Muscle layer of colon (tissue), 2 donors: Measurements from ENCODE around the gene SECTM1.
"Not testable (repeated sequence)": the region's sequence is repeated elsewhere in the genome, so short reads cannot be mapped to it uniquely, and the experiment has no call there.

Experiments used
- H3K27ac ChIP-seq: one replicate; pipeline ENCODE4 v1.7.0; 2013; ENCODE audit warnings: low read depth, mild to moderate bottlenecking, low read length, moderate library complexity
- H3K27me3 ChIP-seq, 2 donors: one replicate each; pipeline ENCODE4 v1.7.0; 2013; ENCODE audit warnings: low read length in 2 of 2, mild to moderate bottlenecking in 2 of 2; ENCODE audit not compliant: insufficient read depth in 2 of 2, control insufficient read depth in 1 of 2
- H3K36me3 ChIP-seq: one replicate; pipeline ENCODE4 v1.7.0; 2013; ENCODE audit warnings: mild to moderate bottlenecking, low read length; ENCODE audit not compliant: insufficient read depth
- H3K4me1 ChIP-seq: one replicate; pipeline ENCODE4 v1.7.0; 2013; ENCODE audit warnings: mild to moderate bottlenecking, low read length; ENCODE audit not compliant: insufficient read depth
- H3K4me3 ChIP-seq, 2 donors: one replicate each; pipeline ENCODE4 v1.7.0; 2013; ENCODE audit warnings: low read length in 2 of 2, low read depth in 1 of 2, mild to moderate bottlenecking in 1 of 2, moderate library complexity in 1 of 2
- H3K9ac ChIP-seq: one replicate; pipeline ENCODE4 v1.7.0; 2013; ENCODE audit warnings: low read length
- H3K9me3 ChIP-seq: one replicate; pipeline ENCODE4 v1.7.0; 2013; ENCODE audit warnings: mild to moderate bottlenecking, low read length
- donor health status: abdominal sarcoma.
- donor health status: Adenocarcinoma of cecum.

Gene SECTM1

DNA sequence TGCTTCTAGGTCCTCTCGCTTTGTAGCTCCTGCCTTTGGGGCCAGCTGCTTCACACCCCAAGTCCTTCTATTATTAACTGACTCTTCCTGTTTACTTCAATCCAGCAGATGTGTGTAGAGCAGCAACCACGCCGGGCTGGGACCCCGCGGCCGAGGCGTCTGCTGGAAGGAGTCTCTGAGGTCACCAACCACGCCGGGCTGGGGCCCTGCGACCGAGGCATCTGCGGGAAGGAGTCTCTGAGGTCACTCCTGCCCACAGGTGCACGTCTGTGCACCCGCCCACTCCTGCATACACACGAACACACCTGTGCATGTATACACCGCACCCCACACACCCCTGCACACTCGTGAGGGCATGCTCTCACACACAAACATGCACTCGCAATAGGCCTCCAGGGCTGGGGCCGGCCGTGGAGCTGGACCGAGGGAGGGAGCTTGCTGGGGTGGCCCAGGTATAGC lies 17.7 kb upstream of the SECTM1 start:
- no peaks in the 10 kb centered on the region for H3K36me3 ChIP-seq
- no peaks in the 10 kb centered on the region for H3K9me3 ChIP-seq
- H3K27ac ChIP-seq: no peak overlapping the region
- peaks cover 0 to 12% of the 10 kb centered on the region in 2 donors for H3K27me3 ChIP-seq
- H3K9ac ChIP-seq: no peak overlapping the region
- peaks cover 12% of the 10 kb centered on the region for H3K4me1 ChIP-seq
- no peak overlapping the region for H3K4me3 ChIP-seq

- Histone ChIP-seq H3K4me1 (peaks cover 6% of the 10 kb centered on the region), H3K9ac (no peak overlapping the region), H3K27ac (no peak overlapping the region), H3K9me3 (no peaks in the 10 kb centered on the region), H3K27me3 (peaks cover 0 to 10% of the 10 kb centered on the region in 2 donors), H3K4me3 (no peak overlapping the region), H3K36me3 (no peaks in the 10 kb centered on the region)
Observed at GRCh38 chr17:82350182-82351030, 16.8 kb upstream of the SECTM1 start.

GRCh38 chr17:82349287-82349701 lies 15.7 kb upstream of the SECTM1 start:
- Histone ChIP-seq H3K9ac (no peak overlapping the region), H3K9me3 (no peaks in the 10 kb centered on the region), H3K36me3 (no peaks in the 10 kb centered on the region), H3K27ac (no peak overlapping the region), H3K4me1 (peaks cover 6% of the 10 kb centered on the region), H3K27me3 (peaks cover 0 to 10% of the 10 kb centered on the region in 2 donors), H3K4me3 (no peak overlapping the region)

GRCh38 chr17:82348866-82349265 lies 15.3 kb upstream of the SECTM1 start:
- no peaks in the 10 kb centered on the region for H3K9me3 ChIP-seq
- H3K4me3 ChIP-seq: no peak overlapping the region
- no peak overlapping the region for H3K27ac ChIP-seq
- H3K36me3 ChIP-seq: no peaks in the 10 kb centered on the region
- no peak overlapping the region for H3K9ac ChIP-seq
- peaks cover 6% of the 10 kb centered on the region for H3K4me1 ChIP-seq
- peaks cover 0 to 10% of the 10 kb centered on the region in 2 donors for H3K27me3 ChIP-seq

DNA sequence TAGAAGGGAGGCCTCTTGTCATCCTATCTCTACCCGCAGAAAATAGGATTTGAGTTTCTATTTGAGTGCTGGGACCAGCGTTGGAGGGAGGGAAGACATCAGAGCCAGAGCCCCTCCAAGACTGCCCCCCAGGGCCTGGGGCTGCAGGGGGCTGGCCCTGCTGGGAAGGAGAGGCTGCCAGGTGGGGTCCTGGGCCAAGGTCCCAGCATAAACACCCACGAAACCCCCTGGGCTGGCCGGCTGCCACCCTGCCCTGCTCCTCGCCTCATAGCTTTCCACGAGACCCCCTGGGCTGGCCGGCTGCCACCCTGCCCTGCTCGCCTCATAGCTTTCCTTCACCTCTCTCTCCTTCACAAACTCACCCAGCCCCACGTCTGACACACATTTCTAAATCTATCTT lies 14.9 kb upstream of the SECTM1 start:
- H3K27me3 ChIP-seq: peaks cover 0 to 7% of the 10 kb centered on the region in 2 donors
- no peak overlapping the region for H3K4me3 ChIP-seq
- no peak overlapping the region for H3K9ac ChIP-seq
- H3K9me3 ChIP-seq: no peaks in the 10 kb centered on the region
- H3K27ac ChIP-seq: no peak overlapping the region
- no peaks in the 10 kb centered on the region for H3K36me3 ChIP-seq
- H3K4me1 ChIP-seq: peaks cover 6% of the 10 kb centered on the region

DNA sequence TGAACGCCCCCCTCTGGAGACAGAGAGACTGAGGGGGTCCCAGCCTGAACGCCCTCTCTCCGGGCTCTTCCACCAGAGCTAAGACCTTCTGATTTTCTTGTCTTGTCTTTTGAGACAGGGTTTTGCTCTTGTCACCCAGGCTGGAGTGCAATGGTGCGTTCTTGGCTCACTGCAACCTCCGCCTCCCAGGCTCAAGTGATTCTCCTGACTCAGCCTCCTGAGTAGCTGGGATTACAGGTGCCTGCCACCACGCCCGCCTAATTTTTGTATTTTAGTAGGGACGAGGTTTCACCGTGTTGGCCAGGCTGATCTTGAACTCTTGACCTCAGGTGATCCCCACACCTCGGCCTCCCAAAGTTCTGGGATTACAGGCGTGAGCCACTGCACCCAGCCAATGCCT lies 14.4 kb upstream of the SECTM1 start:
- H3K4me1 ChIP-seq, H3K27me3 ChIP-seq, H3K4me3 ChIP-seq, H3K9me3 ChIP-seq, H3K27ac ChIP-seq, H3K9ac ChIP-seq, H3K36me3 ChIP-seq: not testable (repeated sequence)

- H3K27ac ChIP-seq: no peak overlapping the region
- H3K27me3 ChIP-seq: no peaks in the 10 kb centered on the region
- H3K4me3 ChIP-seq: no peak overlapping the region
- no peaks in the 10 kb centered on the region for H3K9me3 ChIP-seq
- peaks cover under 1% of the 10 kb centered on the region for H3K4me1 ChIP-seq
- no peaks in the 10 kb centered on the region for H3K36me3 ChIP-seq
- H3K9ac ChIP-seq: no peak overlapping the region
Observed at GRCh38 chr17:82346342-82347300, 13.1 kb upstream of the SECTM1 start.

DNA sequence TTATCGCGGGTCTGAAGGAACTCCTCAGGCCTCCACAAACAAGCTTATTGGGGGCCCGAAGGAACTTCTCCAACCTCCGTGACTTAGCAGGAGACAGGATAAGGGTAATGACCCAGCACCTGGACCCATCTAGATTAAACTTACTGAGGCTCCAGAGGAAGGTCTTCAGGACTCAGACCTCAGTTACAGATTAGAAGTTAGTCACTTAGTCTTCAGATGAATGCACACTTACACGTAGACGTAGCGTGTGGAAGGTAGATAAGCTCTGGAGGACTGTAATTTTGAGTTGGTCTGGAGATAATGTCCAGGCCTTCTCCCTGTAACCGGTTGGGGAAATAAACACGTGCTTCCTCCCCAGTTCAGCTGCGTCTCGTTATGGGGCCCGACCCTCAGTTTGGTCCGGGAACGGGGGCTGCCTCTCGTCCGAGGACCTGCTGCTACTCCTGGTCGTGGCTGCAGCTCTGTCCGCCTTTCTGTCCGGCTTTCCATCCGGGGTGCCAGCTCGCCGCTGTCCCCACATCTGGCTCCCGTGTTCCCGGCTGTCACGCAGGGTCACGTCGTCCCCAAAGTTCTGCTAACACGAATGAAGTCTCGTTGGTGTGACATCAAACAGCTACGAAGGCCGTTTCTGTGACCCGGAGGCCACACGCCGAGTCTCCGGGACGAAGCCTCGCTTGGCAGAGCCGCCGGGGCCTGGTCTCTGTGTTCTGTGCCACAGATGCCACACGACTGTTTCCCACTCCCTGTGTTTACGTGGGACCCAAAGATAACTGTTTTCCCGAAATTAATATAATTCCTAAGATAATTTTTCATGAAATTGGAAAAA lies 11.8 kb upstream of the SECTM1 start:
- no peaks in the 10 kb centered on the region for H3K9me3 ChIP-seq

GRCh38 chr17:82344175-82344907 lies 10.8 kb upstream of the SECTM1 start:
- Histone ChIP-seq H3K27me3 (no peaks in the 10 kb centered on the region), H3K36me3 (no peaks in the 10 kb centered on the region), H3K4me1 (no peaks in the 10 kb centered on the region), H3K4me3 (no peak overlapping the region), H3K27ac (no peak overlapping the region), H3K9ac (no peak overlapping the region), H3K9me3 (no peaks in the 10 kb centered on the region)

More for the DNA sequence above, 11.8 kb upstream of the SECTM1 start:
- Histone ChIP-seq H3K9ac (no peak overlapping the region), H3K36me3 (no peaks in the 10 kb centered on the region), H3K4me1 (no peaks in the 10 kb centered on the region), H3K27ac (no peak overlapping the region), H3K4me3 (no peak overlapping the region), H3K27me3 (no peaks in the 10 kb centered on the region)

- Histone ChIP-seq H3K4me1 (peaks cover 4% of the 10 kb centered on the region), H3K9ac (no peak overlapping the region), H3K4me3 (no peak overlapping the region), H3K27ac (no peak overlapping the region), H3K27me3 (no peaks in the 10 kb centered on the region), H3K36me3 (no peaks in the 10 kb centered on the region), H3K9me3 (no peaks in the 10 kb centered on the region)
Observed at GRCh38 chr17:82343560-82343959, 10.0 kb upstream of the SECTM1 start.
